Peyer's patch (tissue), 4 donors: ENCODE data around the gene MED1.

Source experiments
- CTCF ChIP-seq, 6 experiments: fragments of 450-650 bp in 4 of 6; fragments of 200-600 bp in 2 of 6; sonication (generic) in 1 of 6; IDR thresholded peaks; one replicate each; pipeline ENCODE4 v1.5.1; 2017 to 2019; ENCODE audit warnings: antibody characterized with exemption in 6 of 6, mild to moderate bottlenecking in 3 of 6, moderate library complexity in 1 of 6
- POLR2A ChIP-seq, 2 donors: fragments of 450-650 bp; IDR thresholded peaks; one replicate each; pipeline ENCODE4 v1.5.1; 2017; ENCODE audit warnings: antibody characterized with exemption in 2 of 2, mild to moderate bottlenecking in 2 of 2, moderate library complexity in 2 of 2

DNA sequence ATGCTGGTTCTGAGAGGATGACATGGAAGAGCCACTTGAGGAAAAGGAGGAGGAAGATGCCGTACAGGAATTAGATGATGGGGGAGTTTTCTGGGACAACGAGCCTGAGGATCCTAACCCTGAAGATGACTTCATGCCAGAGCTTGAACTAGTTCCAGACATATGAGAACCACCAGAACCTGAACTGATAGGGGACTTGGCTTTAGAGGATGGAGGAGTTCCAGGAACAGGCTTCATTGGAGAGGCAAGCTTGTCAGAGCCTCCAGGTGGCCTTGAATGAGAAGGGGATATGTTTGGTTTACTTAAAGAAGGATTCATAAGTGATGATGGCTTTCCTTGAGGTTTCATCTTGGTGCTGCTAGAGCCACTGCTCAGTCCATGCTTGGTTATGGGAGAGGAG, 42.7 kb downstream of the MED1 start:
- TF ChIP-seq CTCF (IDR thresholded peaks at IDR 0.05) (no peak), POLR2A (IDR thresholded peaks at IDR 0.05) (no peak)
